ENCODE data around the gene AKAP6. TPM values are rescaled to one million over a fixed set of nuclear protein-coding genes. Genes with fewer than 3 reads are reported as not detected.

The AKAP6 gene
- total and polyA plus RNA-seq, 10 of the 15 experiments (the other 5 are each of a cell fraction or from before 2014, with no cell fraction given): 0.35 to 5.9 (median 2.2) TPM

DNA sequence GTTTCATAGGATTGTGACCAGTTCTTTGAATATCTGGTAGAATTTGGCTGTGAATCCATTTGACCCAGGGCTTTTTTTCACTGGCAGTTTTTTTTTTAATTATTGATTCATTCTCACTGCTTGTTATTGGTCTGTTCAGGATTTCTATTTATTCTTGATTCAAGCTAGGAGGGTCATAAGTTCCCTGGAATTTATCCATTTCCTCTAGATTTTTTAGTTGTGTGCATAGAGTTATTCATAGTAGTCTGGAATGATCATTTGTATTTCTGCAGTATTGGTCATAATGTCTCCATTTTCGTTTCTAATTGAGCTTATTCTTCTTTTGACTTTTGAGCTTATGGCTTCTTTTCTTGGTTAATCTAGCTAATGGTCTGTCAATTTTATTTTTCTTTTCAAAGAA, 291.6 kb downstream of the AKAP6 start:
- BruUV-seq (replicated peaks): no TSS peak
- H3K36me3 ChIP-seq (ENCODE audit: control insufficient read depth in 2 of 2, insufficient read depth in 2 of 2, low read length in 1 of 2): no peaks in the 10 kb centered on the region
- H3K9me3 ChIP-seq (replicated peaks; ENCODE audit: control insufficient read depth, insufficient read depth, low read length): no peaks in the 10 kb centered on the region; the same call in 2 of the 3 replicates
- no peak for DNase-seq (ENCODE audit: low read depth, low spot score)
- H2AFZ ChIP-seq (ENCODE audit: control insufficient read depth, low read depth, low read length): no peak overlapping the region
- intact Hi-C loops (cut with micrococcal nuclease; ENCODE audit: unreplicated experiment): no loop called here
- ChIA-PET RAD21 (ENCODE audit: unreplicated experiment) (no interaction called here), CTCF (interaction anchor here (1.6 kb wide), 1 partner anchor 9 kb away, joined by 3 read pairs; no protein-coding TSS in a partner anchor), POLR2A (no interaction called here), SMC1A (ENCODE audit: uncharacterized antibody, unreplicated experiment) (interaction anchor here (1.0 kb wide), 1 partner anchor 25 kb away, joined by 3 read pairs; no protein-coding TSS in a partner anchor)
- H4K20me1 ChIP-seq (ENCODE audit: control insufficient read depth, insufficient read depth): no peaks in the 10 kb centered on the region
- 0% methylated on average over 1 of the region's 1 CpG for WGBS (ENCODE audit: insufficient coverage, insufficient replicate concordance, low lambda C conversion rate, missing lambda C conversion rate)
- H3K4me2 ChIP-seq (ENCODE audit: control insufficient read depth, insufficient read depth): no peak overlapping the region
- H3K79me2 ChIP-seq (ENCODE audit: control insufficient read depth, insufficient read depth, low read length): no peaks in the 10 kb centered on the region
- no peaks in the 10 kb centered on the region for H3K27me3 ChIP-seq (replicated peaks in 1 of 2; ENCODE audit: control insufficient read depth in 2 of 2, insufficient read depth in 2 of 2, low read length in 1 of 2)
- in situ Hi-C loops (cut with MboI): no loop called here
- no peak for TF ChIP-seq NRF1 (conservative IDR thresholded peaks at IDR 0.05; ENCODE audit: low read depth, low read length)
- no peak for TF ChIP-seq CREB1 (IDR thresholded peaks at IDR 0.05; ENCODE audit: low read depth)
- TF ChIP-seq BRCA1 (IDR thresholded peaks at IDR 0.05; ENCODE audit: low read depth, low read length): no peak
- TF ChIP-seq RAD51 (IDR thresholded peaks at IDR 0.05): no peak
- no peak for TF ChIP-seq NFYA (IDR thresholded peaks at IDR 0.05; ENCODE audit: borderline replicate concordance, low read depth, low read length)
- TF ChIP-seq HDAC6 (IDR thresholded peaks at IDR 0.05; ENCODE audit: unreplicated experiment): no peak
- no peak for TF ChIP-seq CBX5 (IDR thresholded peaks at IDR 0.05; ENCODE audit: low read depth)
- TF ChIP-seq EGR1 (IDR thresholded peaks at IDR 0.05; ENCODE audit: borderline replicate concordance in 1 of 2, low read depth in 2 of 2, low read length in 2 of 2): no peak
- no peak for TF ChIP-seq RUNX3 (IDR thresholded peaks at IDR 0.05; ENCODE audit: low read length)
- no peak for TF ChIP-seq BMI1 (IDR thresholded peaks at IDR 0.05; ENCODE audit: borderline replicate concordance)
- no peak for TF ChIP-seq CHD1 (IDR thresholded peaks at IDR 0.05; ENCODE audit: low read depth, low read length)
- TF ChIP-seq LARP7 (IDR thresholded peaks at IDR 0.05): no peak
- no peak for TF ChIP-seq HDAC2 (IDR thresholded peaks at IDR 0.05)
- TF ChIP-seq SRF (IDR thresholded peaks at IDR 0.05; ENCODE audit: low read depth in 2 of 2, low read length in 2 of 2): no peak
- TF ChIP-seq ESRRA (IDR thresholded peaks at IDR 0.05; ENCODE audit: low read length): no peak
- TF ChIP-seq TCF7 (IDR thresholded peaks at IDR 0.05; ENCODE audit: borderline replicate concordance): no peak
- no peak for TF ChIP-seq KAT2A (conservative IDR thresholded peaks at IDR 0.05; ENCODE audit: control insufficient read depth, low read depth, low read length)
- TF ChIP-seq, protein P1, sequence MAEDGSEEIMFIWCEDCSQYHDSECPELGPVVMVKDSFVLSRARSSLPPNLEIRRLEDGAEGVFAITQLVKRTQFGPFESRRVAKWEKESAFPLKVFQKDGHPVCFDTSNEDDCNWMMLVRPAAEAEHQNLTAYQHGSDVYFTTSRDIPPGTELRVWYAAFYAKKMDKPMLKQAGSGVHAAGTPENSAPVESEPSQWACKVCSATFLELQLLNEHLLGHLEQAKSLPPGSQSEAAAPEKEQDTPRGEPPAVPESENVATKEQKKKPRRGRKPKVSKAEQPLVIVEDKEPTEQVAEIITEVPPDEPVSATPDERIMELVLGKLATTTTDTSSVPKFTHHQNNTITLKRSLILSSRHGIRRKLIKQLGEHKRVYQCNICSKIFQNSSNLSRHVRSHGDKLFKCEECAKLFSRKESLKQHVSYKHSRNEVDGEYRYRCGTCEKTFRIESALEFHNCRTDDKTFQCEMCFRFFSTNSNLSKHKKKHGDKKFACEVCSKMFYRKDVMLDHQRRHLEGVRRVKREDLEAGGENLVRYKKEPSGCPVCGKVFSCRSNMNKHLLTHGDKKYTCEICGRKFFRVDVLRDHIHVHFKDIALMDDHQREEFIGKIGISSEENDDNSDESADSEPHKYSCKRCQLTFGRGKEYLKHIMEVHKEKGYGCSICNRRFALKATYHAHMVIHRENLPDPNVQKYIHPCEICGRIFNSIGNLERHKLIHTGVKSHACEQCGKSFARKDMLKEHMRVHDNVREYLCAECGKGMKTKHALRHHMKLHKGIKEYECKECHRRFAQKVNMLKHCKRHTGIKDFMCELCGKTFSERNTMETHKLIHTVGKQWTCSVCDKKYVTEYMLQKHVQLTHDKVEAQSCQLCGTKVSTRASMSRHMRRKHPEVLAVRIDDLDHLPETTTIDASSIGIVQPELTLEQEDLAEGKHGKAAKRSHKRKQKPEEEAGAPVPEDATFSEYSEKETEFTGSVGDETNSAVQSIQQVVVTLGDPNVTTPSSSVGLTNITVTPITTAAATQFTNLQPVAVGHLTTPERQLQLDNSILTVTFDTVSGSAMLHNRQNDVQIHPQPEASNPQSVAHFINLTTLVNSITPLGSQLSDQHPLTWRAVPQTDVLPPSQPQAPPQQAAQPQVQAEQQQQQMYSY (CRISPR knock-in tag; IDR thresholded peaks at IDR 0.05): no peak
- no peak overlapping the region for H3K9ac ChIP-seq (ENCODE audit: control insufficient read depth, insufficient read depth, low read length)
- no peak for FAIRE-seq
- H3K4me3 ChIP-seq: no peak overlapping the region
- peaks cover 4% of the 10 kb centered on the region for H3K4me1 ChIP-seq (ENCODE audit: control insufficient read depth, insufficient read depth, low read length)
- ATAC-seq: no peak
- no peak overlapping the region for H3K27ac ChIP-seq (ENCODE audit: control insufficient read depth, insufficient read depth)
